ENCODE results near the gene PRKN.

The PRKN gene

DNA sequence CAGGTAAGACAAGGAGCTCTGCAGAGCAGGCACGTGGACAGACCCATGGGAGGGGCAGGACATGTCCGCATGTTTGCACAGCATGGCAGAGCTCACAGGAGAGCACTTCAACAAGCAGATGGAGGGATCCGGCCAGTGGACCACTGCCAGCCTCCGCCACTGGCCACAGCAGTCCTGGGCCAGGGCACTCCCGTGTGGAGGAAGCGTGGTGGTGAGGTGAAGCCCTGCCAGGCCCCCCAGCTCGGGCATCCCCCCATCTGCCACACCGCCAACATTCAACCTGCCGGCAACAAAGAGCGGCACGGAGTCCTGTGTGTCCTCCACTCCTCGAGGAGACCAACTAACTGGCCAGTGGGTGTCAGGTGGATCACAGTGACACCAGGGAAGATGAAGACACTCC lies 1349.5 kb downstream of the PRKN start:
- DNase-seq: no peak

DNA sequence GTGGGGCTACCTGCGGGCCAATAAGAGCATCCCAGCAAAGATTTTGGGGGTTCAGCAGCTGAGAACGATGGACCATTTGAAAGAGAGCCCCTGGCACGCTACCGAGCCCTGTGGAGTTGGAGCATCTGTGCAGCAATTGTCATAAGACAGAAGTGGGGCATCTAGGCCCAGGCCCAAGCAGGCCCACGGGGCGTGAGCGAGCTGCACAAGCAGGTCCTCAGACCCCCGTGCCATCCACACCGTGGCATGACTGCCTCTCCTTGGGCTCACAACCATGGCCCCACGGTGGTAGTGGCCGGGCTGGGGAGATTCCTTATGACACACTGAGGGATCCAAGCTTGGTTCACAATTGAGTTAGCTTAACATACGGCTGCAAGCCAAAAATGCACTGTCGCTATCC lies 1350.5 kb downstream of the PRKN start:
- DNase-seq: no peak

DNA sequence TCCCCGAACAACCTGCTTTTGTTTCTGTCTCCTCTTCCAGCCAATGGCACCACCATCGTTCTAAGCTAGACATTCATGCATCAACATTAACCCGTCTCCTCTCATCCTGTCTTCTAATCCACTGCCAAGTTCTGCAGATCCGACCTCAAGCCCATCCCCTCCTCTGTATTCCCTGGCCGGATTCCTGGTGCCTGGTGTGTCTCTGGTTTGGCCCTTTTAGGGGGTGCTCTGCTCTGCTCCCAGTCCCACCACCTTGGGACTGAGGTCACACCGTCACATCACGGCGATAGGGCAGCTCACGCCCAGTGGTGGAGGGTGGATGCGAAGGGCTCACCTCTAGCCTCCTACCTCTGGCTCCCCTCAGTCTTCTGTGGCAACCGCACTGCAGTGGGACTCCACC lies 1351.2 kb downstream of the PRKN start:
- no peak for DNase-seq

DNA sequence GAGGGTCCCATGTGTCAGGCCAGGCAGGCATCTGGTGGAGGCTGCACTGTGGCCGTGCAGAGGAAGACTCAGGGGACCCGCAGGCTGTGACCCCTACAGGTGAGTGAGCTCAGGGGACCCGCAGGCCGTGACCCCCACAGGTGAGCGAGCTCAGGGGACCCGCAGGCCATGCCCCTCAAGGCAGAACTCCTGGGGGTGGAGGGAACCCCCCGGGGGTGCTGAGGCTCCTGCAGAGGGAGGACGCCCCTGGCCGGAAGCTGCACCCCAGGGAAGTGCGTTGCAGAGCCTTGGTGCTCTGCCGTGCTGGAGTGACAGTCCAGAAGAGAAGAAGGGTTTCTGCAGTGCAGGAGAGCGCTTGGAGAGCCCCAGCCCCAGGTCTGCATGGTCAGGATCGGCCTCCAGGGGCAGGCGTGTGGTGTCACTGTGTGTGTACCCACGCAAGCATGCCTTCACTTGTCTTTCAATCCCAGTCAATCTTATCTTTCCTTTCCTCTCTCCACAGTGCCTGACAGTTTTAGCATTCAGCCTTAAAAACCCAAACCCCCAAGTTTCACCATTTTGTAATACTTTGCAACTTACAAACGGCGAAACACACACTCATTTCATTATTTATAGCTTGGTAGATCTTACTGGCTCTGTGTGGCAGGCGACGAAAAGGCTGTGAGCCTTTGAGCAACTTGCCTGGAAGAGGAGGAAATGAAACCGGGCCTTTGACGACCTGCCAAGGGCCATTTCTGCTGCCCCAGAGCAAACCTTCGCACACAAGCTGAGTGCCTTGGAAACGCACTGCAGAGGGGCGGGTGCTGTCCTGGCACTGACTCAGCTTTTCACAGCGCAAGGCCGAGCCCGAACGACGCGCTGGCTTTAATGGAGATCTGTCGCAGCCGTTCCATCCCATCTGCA lies 1352.3 kb downstream of the PRKN start:
- DNase-seq: peak; percentile 6 to 42

DNA sequence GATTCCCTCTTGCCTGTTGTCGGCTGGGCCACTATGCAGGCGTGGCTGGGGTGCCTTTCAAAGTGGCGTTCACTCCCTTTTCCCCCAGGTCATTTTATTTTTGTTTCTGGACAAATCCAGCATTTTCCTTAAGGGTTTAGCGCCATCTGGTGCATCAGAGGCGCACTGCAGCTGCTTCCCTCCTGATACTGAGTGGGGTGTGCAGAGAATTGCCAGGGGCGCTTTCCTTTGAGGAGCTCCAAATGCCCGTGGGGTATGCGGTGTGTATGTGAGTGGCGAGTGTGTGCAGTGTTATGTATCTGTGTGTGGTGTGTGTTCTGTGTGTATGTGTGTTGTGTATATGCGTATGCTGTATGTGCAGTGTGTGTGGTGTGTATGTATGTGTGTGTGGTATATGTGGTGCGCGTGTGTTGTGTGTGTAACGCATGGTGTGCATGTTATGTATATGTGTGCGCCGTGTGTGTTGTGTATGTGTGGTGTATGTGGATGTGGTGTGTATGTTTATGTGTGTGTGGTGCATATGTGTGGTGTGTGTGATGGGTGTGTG lies 1353.6 kb downstream of the PRKN start:
- DNase-seq: peak; percentile 37 to 66

DNA sequence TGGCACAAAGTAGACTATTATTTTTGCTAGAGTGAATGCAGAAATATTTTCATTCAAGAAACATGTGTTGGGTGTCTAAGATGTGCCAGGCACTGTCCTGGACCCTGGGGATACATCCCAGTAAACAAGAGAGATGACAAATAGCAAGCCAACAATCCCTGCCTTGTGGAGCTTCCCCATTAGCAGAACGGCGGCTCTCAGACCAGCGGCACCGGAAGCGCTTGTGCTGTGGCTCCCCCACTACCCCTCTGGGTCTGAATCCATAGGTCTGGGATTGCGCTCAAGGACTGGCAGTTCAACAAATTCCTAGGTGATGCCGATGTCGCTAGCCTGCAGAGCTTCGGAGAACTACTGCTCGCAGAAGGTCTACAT lies 1355.2 kb downstream of the PRKN start:
- no peak for DNase-seq

DNA sequence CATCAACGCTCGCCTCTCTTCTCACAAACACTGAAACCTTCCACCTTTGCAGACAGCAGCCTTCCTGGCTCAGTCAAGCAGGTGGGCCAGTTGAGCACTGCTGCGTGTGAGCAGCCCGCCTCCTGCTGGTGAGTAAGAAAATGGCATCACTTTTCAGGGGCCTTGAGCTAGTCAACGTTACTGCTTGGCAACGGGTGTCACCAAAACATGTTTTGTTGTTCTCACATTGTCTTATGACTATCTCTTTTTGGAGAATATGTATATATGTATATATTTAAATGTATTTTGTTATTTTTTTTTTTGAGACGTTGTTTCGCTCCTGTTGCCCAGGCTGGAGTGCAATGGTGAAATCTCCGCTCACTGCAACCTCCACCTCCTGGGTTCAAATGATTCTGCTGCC lies 1356.7 kb downstream of the PRKN start:
- DNase-seq: peak; percentile 18 to 61

DNA sequence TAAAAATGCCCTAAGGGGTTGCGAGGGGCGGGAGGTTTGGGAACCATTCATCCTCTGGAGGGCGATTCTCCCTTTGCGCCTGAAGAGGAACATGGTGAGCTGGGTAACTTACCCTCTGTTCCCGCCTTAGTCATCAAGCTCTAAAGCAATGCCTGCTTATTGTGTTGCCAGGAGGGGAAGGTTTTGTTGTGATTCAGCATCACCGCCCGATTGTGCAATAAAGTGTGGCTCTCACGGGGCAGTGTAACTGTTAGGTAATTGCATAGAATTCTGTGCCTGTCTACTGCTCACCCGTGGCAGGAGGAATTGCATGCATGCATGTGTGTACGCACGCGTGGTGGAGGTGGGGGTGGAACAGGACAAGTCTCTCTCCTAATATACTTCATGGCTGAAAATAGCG lies 1358.2 kb downstream of the PRKN start:
- DNase-seq: no peak

DNA sequence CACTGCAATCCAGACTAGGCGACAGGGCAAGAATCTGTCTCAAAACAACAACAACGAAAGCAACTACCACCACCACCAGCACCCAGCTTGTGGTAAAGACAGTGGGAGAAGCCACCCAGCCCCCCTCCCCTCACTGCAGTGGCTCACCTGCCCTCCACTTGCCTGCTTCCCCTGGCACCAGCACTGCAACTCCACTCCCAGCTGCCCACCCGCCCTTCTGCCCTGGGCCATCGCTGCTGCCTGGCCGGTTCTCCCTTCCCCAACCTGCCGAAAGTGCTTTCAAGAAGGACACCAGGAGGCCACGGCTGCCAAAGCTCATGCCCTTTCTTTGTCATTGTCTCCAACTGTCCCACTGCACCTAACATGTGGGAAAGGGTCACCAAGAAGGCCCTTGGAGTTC lies 1359.1 kb downstream of the PRKN start:
- DNase-seq: no peak

DNA sequence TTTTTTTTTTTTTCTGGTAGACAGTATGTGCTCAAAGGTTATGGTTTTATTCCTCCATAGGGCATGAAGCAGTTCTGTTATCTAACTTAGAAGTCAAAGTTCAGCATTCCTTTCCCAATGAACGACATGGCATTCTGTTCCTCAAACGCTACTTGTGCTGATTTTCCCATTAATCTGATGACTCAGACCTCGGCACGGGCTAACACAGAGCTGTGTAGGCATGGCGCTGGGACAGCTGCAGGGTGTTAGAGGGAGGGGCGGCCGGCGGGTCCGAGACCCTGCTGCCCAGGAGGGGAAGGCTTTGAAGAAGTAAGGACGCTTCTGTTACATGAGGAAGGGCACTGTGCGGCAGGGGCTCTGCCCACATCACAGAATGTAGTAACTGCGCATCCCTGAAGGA lies 1360.1 kb downstream of the PRKN start:
- no peak for DNase-seq

DNA sequence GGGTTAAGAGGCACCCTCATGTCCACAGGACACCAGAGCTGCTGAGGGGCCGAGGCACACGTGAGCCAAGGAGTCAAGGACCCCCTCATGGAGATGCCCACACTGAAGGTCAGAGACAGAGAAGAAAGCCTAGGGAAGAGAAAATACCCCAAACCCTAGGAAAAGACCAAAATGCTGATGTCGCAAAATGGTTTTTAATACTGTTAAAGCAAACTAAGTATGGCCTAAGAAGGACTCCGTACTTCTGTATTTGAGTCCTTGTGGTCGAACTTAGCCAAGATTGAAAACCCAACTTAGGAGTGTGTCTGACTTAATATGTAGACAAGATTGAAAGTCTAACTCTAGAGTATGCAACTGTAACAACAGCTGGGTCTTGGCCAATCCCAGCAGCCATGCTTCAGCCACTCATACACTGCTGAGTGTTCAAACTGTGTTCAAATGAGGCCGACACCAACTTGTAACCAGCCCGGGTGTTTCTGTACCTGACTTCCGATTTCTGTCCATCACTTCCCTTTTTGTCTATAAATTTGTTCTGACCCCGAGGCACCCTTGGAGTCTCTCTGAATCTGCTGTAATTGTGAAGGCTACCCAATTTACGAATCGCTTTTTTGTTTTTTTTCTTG lies 1361.2 kb downstream of the PRKN start:
- DNase-seq: no peak

DNA sequence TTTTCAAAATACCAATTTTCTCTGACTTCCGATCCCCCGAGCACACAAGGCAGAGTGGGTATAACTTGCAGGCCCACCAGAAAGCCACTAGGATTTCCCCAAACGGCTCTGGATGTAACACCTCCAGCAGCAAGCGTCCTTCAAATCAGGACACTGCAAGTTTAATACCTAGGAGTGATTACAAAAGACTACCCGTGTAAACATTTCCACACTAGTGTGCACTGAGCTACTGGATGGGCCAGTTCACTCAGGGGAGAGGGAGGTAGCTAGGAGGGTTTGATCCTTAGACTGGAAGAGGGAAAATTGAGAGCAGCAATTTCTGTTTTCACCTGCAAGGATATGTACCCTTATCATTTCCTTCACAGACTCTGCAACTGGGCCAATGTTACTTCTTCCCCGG lies 1361.9 kb downstream of the PRKN start:
- DNase-seq: no peak

DNA sequence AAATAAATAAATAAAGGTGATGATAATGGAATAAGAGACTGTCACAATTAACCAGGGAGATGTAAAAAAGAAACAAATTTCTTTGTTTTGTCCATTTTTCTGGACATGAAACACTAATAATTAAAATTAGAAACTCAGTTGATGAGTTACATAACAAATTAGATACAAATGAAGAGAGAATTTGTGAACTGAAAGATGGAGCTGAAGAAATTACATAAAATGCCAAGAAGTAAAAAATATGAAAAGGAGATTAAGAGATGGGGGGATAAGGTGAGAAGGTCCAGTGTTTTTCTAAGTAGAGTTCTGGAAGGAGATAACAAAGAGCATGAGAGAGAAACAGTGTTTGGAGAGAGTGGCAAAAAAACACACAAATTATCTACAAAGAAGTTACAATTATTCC lies 1364.3 kb downstream of the PRKN start:
- no peak for DNase-seq

DNA sequence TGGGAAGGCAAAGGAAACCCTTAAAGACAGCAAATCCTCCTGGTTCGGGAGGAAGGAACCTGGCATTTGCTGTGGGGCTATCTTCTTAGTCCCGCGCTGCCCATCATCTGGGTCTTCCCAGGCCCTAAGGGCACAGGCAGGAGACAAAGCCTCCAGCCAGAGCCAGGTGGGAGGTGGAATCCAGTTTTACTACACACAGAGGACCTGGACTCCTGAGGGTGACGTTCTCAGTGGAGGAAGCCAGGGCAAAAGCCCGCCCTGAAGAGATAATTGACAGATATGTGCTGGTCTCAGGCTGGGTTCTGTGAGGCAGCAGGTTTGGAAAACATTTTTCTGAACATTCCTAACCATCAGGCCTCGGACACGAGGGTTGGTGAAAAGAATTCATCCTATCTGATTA lies 1365.3 kb downstream of the PRKN start:
- no peak for DNase-seq

DNA sequence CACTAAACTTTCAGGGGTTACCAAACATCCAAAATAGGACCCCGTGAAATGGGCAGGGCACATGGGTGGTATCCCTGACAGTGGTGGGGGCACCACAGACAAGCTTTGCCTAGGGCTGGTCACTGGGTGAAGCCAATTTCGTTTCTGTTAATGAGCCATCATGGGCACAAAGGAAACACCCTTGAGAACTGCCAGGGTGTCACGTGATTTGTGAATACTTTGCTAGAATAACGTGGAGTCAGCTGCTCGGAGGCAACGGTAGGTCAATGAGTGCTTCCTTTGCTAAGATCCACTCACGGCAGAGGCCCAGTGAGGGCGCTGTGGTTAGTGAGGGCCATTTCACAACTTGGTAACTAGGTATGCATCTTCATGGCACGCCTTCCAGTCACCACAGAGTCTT lies 1366.0 kb downstream of the PRKN start:
- no peak for DNase-seq

DNA sequence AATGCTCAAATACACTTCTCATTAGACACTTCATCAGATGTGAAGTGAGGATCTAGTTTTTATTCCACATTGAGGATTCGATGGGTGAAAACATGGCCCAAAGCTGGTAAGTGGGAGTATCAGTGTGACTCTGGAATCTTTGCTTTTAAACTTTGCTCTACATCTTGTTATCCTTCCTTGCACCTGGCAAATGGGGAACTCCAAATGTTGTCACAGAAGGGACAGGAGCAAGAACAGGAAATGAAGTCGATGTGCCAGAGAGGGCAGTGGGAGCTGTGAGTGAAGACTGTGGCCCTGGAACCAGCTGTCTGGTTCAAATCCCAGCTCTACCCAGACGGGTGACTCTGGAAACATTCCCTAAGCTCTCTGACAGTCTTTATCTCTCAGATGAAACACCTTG lies 1367.0 kb downstream of the PRKN start:
- no peak for DNase-seq

DNA sequence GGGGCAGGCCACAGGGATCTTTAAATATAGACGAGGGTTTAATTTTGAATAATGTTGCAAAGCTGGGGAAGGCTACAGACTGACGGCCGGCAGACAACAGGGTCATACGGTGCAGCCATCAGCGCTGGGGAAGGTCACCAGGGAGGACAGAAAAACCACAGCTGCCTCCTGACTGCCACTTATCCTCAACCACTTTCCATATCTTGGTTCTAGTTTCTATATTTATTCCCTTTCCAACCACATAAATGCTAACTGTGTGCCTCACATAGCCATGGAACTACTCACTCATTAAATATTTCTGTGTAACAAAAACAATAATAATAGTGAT lies 1368.0 kb downstream of the PRKN start:
- DNase-seq: no peak

DNA sequence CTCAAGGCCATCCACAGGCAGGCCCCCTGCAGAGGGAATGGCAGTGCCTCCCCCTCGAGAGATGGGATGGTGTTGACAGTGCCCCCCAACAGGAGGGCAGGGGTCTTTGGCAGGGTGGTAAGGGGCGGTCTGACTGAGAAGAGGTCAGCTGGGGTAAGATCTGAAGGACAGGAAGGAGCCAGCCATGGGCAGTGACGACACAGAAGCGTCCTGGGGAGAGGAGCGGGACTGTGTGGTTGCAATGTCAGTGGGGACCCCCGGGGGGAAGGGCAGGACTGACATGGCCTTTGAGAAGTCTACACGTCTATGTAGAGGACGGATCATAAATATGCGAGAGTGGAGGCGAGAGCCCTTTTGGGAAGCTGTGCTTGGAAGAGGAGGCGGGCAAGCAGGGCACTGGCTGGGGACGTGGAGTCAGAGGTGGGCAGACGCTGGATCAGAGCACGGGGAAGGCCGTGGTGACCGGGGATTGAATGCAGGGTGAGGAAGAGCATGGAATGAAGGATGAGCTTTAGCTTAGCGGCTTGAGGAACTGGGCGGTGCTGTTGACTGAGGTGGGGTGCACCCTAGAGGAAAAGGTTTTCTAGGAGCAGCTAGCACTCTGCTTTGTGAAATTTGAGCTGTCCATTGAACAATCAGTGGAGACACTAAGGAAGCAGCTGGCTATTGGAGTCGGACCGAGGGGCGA lies 1371.3 kb downstream of the PRKN start:
- no peak for DNase-seq

DNA sequence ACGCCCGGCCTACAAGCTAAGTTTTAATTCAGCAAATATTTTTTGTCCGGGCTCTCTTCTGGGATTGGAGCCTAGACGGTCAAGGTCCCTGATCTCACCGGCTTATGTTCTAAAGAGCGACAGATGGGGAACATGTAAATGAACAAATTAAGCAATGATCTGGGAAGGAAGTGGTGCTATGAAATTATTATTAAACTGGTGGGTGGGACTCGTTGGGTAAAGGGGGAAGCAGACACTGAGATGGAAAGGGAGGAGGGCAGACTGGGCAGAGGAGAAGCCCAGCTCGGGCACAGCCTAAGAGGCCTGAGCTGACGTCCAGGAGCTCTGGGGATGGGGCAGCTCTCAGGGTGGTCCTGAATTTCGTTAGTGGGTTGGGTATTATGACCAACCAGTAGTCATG lies 1371.9 kb downstream of the PRKN start:
- DNase-seq: no peak

DNA sequence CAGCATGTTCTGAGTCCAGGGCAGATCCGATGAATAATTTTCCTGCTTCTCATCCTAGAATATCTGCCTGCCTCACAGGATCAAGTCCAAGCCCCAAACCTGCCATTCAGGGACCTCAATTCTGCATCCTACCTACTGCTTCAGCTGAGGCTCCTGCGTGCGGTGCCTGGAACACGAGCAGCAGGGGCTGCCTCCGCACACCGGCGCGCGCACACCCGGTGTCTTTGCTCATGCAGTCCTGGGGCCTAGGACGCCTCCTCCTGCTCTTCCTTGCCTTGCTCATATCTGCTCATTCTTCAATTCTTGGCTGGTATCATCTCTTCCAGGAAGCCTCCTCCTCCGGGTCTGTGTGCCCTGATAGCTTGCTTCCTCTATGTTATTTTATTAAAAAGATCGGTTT lies 1372.6 kb downstream of the PRKN start:
- DNase-seq: no peak

DNA sequence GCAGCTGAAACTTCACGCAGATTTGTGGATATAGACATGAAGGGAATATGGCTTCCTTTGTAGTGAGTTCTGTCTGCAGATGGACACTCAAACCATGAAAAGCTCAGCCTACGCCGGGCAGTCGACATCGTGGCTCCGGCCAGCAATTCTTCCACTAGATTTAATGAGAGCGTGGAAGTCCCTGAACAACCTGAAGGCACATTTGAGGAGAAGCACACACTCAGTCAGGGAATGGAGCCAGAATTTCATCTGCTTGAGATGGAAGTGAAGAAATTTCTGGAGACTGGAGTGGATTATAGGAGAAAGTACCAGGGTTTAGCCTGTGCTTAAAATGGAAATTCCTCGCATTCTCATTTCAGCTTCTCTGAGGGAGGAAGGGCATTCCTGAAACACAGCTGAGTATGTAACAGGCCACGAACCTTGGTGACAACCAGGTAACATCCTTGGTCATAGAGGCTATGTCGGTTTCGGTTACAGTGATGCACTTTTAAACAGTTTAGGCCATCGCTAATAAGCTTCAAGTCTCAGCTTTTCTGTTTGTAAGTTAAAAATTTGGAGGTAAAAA lies 1373.2 kb downstream of the PRKN start:
- no peak for DNase-seq

DNA sequence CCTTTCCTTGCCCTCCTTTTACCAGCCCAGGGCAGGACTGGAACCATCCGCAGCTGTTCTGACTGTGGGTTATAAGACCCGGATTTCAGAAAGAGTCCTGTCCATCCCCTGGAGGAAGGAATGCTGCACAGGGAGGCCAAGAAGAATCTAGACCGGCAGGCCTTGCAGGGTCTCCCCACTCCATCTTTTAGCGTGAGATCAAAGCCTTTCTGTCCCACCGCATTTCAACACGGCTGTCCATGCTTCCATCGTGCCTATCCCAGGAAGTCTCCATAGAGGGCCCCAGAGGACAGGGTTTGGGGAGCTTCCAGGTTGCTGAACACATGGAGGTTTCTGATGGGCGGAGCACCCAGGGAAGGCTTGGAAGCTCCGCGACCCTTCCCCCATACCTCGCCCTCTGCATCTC lies 1374.4 kb downstream of the PRKN start:
- no peak for DNase-seq

DNA sequence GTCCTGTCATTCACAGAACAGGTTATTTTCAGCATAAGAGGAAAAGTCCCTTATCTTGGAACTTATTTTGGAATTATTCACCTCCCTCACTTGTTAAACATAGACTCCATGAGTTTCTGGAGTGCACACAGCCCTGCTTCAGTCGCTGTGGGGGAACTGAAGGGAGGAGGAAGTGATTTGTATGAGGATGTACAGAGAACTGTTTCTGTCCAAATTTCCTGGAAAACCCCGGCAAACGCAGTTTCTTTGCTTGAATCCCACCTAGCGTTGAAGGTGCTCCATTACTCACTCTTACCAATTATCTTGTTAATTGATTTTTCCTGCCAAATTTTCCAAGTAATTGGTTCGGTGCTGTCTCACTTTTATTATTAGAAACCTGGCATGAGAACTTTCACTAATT lies 1375.7 kb downstream of the PRKN start:
- peak; percentile 6 to 20 for DNase-seq

DNA sequence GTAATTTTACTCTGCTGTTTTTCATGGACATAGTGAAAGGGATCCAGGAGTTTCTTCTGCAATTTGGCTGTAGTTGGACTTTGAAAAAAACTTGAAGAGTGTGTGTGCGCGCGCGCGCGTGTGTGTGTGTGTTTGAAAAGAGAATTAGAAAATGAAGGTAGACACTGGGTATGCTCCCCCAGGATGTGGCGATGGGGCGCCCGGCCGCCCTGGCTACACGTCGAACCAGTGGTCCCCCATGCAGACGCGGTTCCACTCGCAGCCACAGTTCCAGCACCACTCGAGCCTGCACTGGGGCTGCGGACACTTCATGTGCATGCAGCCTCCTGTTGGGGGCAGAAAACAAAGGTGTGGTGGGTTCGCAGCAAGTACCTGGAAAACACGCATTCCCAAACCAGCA lies 1377.7 kb downstream of the PRKN start:
- DNase-seq: no peak

Measured in NCI-H446 (cell line).